T follicular helper cell (primary cell): Measurements from ENCODE around the gene MS4A10.
"Not testable (repeated sequence)": the region's sequence is repeated elsewhere in the genome, so short reads cannot be mapped to it uniquely, and the experiment has no call there.

Experiments
- DNase-seq: peaks from one replicate; pipeline ENCODE4 v3.0.0-alpha.2; 2020; ENCODE audit warnings: low read depth
- total RNA-seq, 2 experiments: gene quantifications; one replicate each; lab custom pipeline; 2026; lab: John Stamatoyannopoulos, UW

Gene MS4A10
- 0 reads per million in 2 experiments for total RNA-seq

DNA sequence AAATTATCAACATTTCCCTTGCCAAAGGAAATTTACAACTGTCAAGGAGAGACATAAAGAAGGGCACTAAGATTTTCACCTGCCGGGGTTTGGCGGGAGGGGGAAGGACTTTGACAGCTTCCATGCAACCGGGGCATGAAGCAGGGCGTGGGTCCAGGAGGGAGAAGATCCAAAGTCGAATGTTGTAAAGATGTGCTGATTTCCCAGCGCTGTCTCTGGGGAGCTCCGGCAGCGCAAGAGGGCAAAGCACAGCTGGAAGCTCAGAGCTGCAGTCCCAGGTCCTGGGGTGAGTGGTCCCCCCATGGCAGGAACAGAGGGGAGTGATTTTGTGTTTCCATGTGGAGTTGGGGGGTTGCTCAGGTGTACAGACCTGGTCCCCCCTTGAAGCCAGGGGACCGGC lies at the start of gene MS4A10:
Gene MS4A10 (plus strand): TSS at position 198 of the 400 bp plus-strand sequence. CDS start 5,003 bp downstream, outside the sequence.
- DNase-seq = no peak

DNA sequence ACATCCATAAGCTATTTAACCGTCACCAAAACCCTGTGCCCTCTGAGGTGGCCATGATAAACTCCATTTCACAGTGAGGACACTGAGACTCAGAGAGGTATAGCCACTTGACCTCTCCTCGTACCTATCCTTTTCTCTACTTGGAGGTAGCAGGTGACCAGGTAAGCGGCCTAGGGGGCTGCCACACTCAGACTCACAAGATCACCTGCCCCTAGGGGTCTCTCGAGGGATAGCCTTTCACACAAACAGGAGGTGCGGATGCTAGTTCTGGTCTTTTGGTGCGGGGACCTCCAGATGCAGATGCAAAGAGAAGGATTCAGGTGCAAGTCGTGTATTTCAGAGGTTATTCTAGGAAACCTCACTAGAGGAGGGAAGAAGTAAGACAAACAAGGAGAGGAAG lies 46.0 kb upstream of the MS4A10 start:
- DNase-seq = no peak

DNA sequence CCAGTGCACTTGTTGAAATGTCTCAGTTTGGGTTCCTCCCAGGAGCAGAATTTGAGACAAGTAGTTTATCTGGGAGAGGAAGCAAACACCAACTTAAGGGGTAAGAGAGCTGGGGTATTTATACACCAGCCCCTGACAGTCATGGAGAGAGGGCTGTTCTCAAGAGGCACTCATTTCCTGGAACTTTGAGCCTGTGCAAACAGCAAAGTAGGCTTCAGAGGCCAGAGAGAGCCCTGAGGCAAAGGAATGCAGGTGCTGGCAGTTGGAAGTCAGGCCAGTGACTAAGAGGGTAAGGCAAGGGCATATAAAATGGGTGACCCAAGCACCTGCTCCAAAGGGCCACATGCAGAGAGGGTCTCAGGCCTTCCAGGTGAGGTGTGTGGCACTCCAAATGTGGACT lies 44.6 kb upstream of the MS4A10 start:
- DNase-seq = no peak

- no peak for DNase-seq
Measured at GRCh38 chr11:60741421-60741820, 43.7 kb upstream of the MS4A10 start.

DNA sequence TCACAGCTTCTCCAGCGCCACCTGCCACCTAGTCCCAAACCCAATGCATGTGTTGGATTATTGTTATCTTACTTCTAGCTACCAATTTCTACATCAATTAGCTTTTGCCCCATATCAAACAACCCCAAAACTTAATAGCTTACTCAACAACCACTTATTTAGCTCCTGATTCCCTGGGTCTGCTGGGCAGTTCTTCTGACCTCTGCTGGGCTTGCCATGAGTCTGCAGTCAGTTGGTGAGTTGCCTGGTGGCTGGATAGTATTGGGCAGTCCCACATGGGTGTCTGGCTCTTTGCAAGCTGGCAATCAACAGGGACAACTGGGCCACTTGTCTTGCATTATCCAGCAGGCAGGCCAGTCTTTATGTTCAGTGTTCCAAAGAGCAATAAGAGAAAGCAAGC lies 42.1 kb upstream of the MS4A10 start:
- no peak for DNase-seq

DNA sequence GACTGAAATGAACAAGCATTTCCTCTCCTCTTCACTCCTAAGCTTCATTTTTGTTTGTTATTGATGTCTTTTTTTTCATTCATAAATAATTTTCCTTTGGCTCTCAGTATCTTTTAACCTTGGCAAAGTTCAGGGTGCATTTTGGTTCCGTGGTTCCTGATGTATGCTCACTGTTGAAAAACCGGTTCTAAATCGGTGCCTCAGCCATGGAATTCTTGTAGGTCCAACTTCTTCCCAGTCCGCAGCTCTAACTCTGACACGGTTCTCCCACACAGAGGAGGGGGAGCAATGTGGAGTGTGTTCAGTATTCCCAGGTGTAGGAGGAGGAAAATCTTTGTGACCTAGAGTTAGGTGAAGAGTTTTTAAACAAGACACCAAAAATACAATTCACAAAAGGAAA lies 41.0 kb upstream of the MS4A10 start:
- no peak for DNase-seq

- DNase-seq = no peak
Measured at GRCh38 chr11:60747359-60747873, 37.7 kb upstream of the MS4A10 start.

DNA sequence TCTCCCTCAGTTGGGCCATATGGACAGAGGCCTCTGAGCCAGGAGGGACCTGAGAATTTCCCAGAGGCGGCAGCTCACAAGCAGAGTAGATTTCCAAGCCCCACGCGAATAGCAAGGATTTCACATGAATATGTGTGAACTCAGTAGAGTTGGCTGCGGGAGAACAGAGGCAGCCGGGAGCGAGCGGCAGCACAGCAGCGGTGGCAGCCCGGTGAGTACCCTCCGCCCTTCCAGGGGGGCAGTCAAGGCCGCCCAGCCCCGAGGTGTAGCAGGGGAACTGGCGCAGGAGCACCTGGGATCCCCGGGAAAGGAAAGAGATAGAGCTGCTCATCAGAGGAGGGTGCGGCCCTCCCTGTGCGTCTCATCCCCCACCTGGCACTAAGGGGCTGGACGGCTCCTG lies 36.9 kb upstream of the MS4A10 start:
- no peak for DNase-seq

DNA sequence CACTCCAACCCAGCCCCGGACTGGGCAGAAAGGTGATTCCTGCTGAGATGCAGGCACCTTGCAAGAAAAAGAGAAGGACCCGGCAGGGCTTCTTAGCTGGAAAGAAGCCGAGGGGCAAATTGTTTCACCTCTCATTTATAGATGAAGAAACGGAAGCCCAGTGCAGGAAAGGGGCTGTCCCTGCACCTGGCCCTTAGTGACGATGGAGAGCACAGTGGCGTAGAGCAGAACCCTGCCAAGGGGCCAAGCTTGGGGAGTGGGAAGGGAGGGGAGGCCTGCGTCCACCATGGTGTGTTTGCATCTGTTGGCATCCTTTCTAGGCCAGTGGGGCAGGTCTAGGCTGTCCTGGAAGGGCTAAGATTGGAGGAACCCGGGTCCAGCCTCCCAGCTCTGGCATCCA lies 36.3 kb upstream of the MS4A10 start:
- DNase-seq = no peak

DNA sequence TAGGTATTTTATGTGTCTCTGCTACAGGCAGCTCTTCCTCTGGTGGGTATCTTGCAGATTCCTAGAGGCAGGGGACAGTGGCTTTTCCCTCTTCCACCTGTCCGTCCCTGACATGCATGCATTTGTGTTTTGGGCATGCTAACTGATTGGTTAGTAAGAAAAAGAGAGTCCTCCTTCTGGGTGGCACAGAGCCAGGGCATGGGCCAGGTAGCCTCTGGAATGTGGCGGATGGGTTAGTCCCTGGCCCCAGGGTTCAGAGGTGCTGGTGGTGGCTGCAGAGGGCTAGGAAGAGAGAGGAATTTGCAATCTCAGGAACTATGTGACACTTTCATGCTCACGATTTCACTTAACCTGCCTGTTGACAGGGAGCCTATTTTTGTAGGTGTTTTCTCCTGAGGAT lies 34.2 kb upstream of the MS4A10 start:
- DNase-seq = no peak

GRCh38 chr11:60753309-60753708 lies 31.8 kb upstream of the MS4A10 start:
- DNase-seq = no peak

GRCh38 chr11:60754887-60755286 lies 30.2 kb upstream of the MS4A10 start:
- DNase-seq = no peak

DNA sequence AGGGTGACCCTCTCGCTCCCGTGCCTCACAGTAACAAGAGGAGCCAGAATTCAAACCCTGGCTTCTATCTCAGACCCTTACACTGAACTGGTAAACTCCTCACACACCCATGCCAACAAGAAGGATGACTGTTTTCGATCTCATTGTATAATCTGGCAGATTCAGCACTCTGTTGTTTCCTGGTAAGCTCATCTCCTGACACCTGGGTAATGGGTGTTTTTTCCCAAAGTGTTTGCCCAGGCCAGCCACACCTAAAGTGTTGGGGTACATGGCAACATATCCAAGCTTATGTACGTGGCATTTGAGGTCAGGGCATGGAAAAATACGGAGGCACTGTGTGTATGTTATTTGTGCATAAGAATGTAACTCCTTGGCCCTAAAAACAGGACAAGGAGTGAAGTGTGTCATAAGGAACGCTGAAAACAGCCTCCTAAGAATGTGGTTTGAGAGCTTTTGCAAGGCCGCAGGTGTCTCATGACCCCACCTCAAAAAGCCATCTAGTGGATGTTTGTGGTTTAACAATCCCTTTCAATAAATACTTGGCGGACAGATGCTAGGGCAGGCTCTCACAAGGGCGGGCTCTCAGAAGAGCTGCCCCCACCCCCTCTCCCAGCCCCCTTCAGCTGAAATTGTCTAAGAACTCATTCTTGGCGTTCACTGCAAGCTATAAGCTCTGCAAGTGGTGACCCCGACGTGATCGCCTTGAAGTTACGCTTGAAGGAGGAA lies 28.7 kb upstream of the MS4A10 start, which contains the start of gene MS4A15:
Gene MS4A15 (plus strand): TSS at position 561 of the 726 bp plus-strand sequence. CDS start 6,867 bp downstream, outside the sequence.
- no peak for DNase-seq

DNA sequence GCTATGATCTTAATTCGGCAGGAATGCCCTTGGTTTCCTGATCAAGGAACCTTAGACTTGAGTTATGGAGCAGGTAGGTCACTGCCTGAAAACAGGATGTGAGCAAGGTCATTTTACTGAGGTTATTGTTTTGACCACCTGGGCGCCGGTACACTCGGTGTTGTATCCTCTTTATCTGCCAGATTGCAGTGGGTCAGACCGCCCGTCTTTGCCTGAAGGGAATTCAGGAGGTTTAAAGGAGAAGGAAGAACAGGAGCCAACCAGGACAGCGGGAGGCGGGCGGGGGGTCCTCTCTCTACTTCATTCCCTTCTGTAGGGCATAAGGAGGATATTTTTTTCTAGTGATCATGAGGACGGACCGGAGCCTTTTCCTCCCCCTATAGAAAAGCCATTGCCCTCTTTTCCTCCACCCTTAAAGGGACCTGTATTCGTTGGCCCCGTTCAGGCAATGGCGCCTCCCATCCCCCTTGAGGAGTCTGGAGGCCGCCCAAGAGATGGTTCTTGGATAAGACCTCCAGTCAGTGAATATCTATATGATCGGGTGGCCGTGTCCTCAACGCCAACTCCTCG lies 27.8 kb upstream of the MS4A10 start:
- no peak for DNase-seq

GRCh38 chr11:60758671-60759070 lies 26.5 kb upstream of the MS4A10 start:
- not testable (repeated sequence) for DNase-seq

DNA sequence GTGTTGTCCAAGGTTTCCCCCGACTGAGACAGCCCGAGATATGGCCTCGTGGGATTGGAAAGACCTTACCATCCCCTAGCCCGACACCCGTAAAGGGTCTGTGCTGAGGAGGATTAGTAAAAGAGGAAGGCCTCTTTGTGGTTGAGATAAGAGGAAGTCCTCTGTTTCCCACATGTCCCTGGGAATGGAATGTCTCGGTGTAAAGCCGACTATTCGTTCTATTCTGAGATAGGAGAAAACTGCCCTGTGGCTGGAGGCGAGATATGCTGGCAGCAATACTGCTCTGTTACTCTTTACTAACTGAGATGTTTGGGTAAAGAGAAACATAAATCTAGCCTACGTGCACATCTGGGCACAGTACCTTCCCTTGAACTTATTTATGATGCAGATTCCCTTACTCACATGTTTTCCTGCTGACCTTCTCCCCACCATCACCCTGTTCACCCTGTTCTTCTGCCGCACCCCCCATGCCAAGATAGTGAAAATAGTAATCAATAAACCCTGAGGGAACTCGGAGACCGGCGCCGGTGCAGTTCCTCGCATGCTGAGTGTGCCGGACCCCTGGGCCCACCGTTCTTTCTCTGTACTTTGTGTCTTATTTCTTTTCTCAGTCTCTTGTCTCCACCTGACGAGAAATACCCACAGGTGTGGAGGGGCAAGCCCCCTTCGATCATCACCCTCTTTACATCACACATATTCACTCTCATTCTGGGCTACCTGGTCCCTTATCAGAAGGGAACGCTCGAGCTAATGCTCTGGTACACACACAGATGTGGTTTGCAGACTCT lies 25.5 kb upstream of the MS4A10 start:
- DNase-seq = not testable (repeated sequence)

DNA sequence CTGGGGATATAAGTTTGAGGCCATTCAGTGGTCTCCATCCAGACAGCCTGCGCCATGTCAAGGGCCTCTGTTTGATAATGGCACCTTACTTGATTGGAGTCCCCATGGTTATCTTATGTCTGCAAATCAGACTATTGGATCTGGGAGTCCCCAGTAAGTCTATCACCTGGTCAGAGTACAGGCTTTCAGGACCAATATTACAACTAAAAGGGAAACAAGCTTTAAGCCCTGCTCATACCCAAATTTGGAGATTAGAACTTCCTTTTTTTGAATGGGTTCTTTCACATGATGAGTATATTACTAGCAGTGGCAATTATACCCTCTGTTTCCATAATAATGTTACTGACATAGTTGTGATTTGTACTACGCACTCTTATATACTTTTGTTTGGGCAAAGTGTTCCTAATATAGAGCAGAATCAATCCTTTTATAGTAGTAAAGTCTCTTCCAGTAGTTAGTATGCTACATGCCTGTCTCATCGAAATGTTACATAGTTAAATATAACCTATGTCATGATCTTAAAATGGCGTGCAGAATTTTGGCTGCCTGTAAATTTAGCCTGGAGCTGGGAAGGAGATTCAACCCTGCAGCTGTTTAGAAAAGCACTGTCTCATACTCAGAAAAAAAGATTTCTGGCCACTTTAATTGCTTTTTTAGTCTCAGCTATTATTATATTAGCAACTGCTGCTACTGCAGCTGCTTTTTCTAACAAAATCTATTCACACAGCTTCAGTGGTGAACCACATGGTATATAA lies 23.5 kb upstream of the MS4A10 start:
- DNase-seq = no peak

- DNase-seq = no peak
Measured at GRCh38 chr11:60762851-60763691, 22.1 kb upstream of the MS4A10 start.

GRCh38 chr11:60763692-60764369 lies 21.3 kb upstream of the MS4A10 start:
- no peak for DNase-seq

DNA sequence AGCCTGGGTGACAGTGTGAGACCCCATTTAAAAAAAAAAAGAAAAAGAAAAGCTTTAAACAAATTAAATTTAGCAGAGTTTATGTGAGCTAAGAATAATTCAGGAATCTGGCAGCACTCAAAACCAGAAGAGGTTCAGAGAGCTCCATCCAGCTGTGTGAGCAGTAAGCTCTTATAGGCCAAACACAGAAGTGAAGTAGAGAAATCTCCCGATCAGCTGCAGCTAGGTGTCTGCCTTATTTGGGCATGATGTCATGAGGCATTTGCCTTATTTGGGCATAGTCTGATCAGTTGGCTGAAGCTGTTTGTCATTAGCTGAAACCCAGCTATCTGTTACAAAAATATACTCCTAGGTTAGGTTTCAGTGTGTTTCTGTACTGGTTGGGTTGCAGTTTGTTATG lies 20.3 kb upstream of the MS4A10 start:
- no peak for DNase-seq
